PC-9 (cell line): Measurements from ENCODE around the gene EVI5.

ENCODE experiments used
- CTCF ChIP-seq: fragments of 200-600 bp; sonication (generic); conservative IDR thresholded peaks from 2 replicates; pipeline ENCODE4 v1.6.1; 2017; ENCODE audit warnings: mixed run types, antibody characterized with exemption, mild to moderate bottlenecking, moderate library complexity
- EZH2 ChIP-seq: fragments of 200-600 bp; sonication (generic); IDR thresholded peaks from 2 replicates; pipeline ENCODE4 v1.8.0; 2017; ENCODE audit warnings: antibody characterized with exemption, low read depth

- TF ChIP-seq CTCF: no peak
- TF ChIP-seq EZH2: no peak
Measured at GRCh38 chr1:92515796-92516201, 269.1 kb downstream of the EVI5 start.
